Common myeloid progenitor, CD34-positive (primary cell): Measurements from ENCODE around the gene CACNB2.

Source experiments
- CTCF ChIA-PET: fragments of 350-600 bp; sonication (Branson Sonifier 250); formaldehyde crosslinking; loops from one replicate; lab custom pipeline; 2021; ENCODE audit warnings: antibody characterized with exemption; lab: Charles Lee
- POLR2A ChIA-PET: fragments of 350-600 bp; sonication (Branson Sonifier 250); formaldehyde crosslinking; loops from one replicate; lab custom pipeline; 2021; ENCODE audit warnings: antibody characterized with exemption; lab: Charles Lee
- DNase-seq, 3 donors: peaks; one replicate each; pipeline versions ENCODE4 v3.0.0 to v3.0.0-alpha.2; 2013
- H3K27ac ChIP-seq, 2 experiments: 1 replicate in 1 of 2; 2 replicates in 1 of 2; pipeline ENCODE4 v1.7.0; 2013; ENCODE audit warnings: inconsistent platforms in 2 of 2, low read length in 2 of 2, mild to moderate bottlenecking in 2 of 2, low read depth in 1 of 2, moderate library complexity in 1 of 2; ENCODE audit not compliant: severe bottlenecking in 2 of 2, insufficient read depth in 1 of 2, poor library complexity in 1 of 2
- H3K27me3 ChIP-seq, 5 experiments: replicated peaks in 2 of 5; 1 replicate in 3 of 5; 2 replicates in 2 of 5; pipeline versions ENCODE4 v1.6.1 to v1.7.0; 2013; ENCODE audit warnings: low read length in 4 of 5, mild to moderate bottlenecking in 2 of 5, moderate library complexity in 2 of 5, inconsistent platforms in 1 of 5; ENCODE audit not compliant: insufficient read depth in 5 of 5, control insufficient read depth in 4 of 5
- H3K36me3 ChIP-seq, 4 experiments: 1 replicate in 2 of 4; 2 replicates in 2 of 4; pipeline versions ENCODE4 v1.6.1 to v1.7.0; 2013; ENCODE audit warnings: low read length in 3 of 4, control low read depth in 1 of 4, mild to moderate bottlenecking in 1 of 4; ENCODE audit not compliant: control insufficient read depth in 4 of 4, insufficient read depth in 4 of 4
- H3K4me1 ChIP-seq, 4 experiments: 1 replicate in 3 of 4; 2 replicates in 1 of 4; pipeline versions ENCODE4 v1.6.1 to v1.7.1; 2013; ENCODE audit warnings: low read length in 3 of 4, mild to moderate bottlenecking in 3 of 4, control low read depth in 1 of 4, inconsistent platforms in 1 of 4, moderate library complexity in 1 of 4; ENCODE audit not compliant: control insufficient read depth in 4 of 4, insufficient read depth in 4 of 4; ENCODE audit errors: control extremely low read depth in 1 of 4
- H3K4me3 ChIP-seq, 7 experiments: 1 replicate in 4 of 7; 2 replicates in 3 of 7; pipeline versions ENCODE4 v1.5.1 to v1.7.0; 2013; ENCODE audit warnings: mild to moderate bottlenecking in 7 of 7, low read length in 6 of 7, moderate library complexity in 6 of 7, inconsistent platforms in 2 of 7, low read depth in 2 of 7, control low read depth in 1 of 7; ENCODE audit not compliant: insufficient read depth in 4 of 7, control insufficient read depth in 1 of 7; ENCODE audit errors: extremely low read depth in 1 of 7
- H3K9me3 ChIP-seq, 5 experiments: 1 replicate in 4 of 5; 2 replicates in 1 of 5; pipeline versions ENCODE4 v1.6.1 to v1.7.1; 2013; ENCODE audit warnings: low read length in 4 of 5, mild to moderate bottlenecking in 2 of 5, inconsistent platforms in 1 of 5, low read depth in 1 of 5, moderate library complexity in 1 of 5; ENCODE audit not compliant: control insufficient read depth in 4 of 5, insufficient read depth in 2 of 5; ENCODE audit errors: control extremely low read depth in 1 of 5
- WGBS: methylation state at CpG from one replicate; pipeline ENCODE4 v1.1.5; 2013; ENCODE audit not compliant: insufficient coverage; 5-methylcytosine and 5-hydroxymethylcytosine counted together

Gene CACNB2

GRCh38 chr10:18134509-18134908, 5.7 kb upstream of the CACNB2 start:
- CTCF ChIA-PET: interaction anchor here (1.0 to 1.6 kb wide), 2 partner anchors 30 to 82 kb away, joined by 3 to 4 read pairs; no protein-coding TSS in a partner anchor
- no peak overlapping the region for H3K4me3 ChIP-seq
- DNase-seq: no peak
- H3K4me1 ChIP-seq: peaks cover 0 to 3% (median under 1%) of the 10 kb centered on the region in 4 experiments
- H3K27ac ChIP-seq: no peak overlapping the region
- 98% methylated on average over 8 of the region's 8 CpGs for WGBS
- H3K9me3 ChIP-seq: no peaks in the 10 kb centered on the region
- no peaks in the 10 kb centered on the region for H3K36me3 ChIP-seq
- POLR2A ChIA-PET: no interaction called here
- H3K27me3 ChIP-seq: no peaks in the 10 kb centered on the region

GRCh38 chr10:18134921-18135320, 5.3 kb upstream of the CACNB2 start:
- Histone ChIP-seq H3K27me3 (peaks cover 0 to 3% (median 0%) of the 10 kb centered on the region in 5 experiments), H3K4me3 (no peak overlapping the region), H3K27ac (no peak overlapping the region), H3K4me1 (peaks cover 2 to 8% (median 5%) of the 10 kb centered on the region in 4 experiments), H3K36me3 (no peaks in the 10 kb centered on the region), H3K9me3 (no peaks in the 10 kb centered on the region)
- ChIA-PET CTCF (interaction anchor here (1.0 to 1.6 kb wide), 2 partner anchors 30 to 81 kb away, joined by 3 to 4 read pairs; no protein-coding TSS in a partner anchor), POLR2A (no interaction called here)
- WGBS: no CpG with 5 or more reads among the region's 4 CpGs
- no peak for DNase-seq

GRCh38 chr10:18136073-18136791, 4.0 kb upstream of the CACNB2 start:
- Histone ChIP-seq H3K9me3 (no peaks in the 10 kb centered on the region), H3K27ac (no peak overlapping the region), H3K4me1 (peaks cover 3 to 16% (median 10%) of the 10 kb centered on the region in 4 experiments), H3K27me3 (peaks cover 0 to 5% (median 0%) of the 10 kb centered on the region in 5 experiments), H3K4me3 (no peak overlapping the region), H3K36me3 (no peaks in the 10 kb centered on the region)
- POLR2A ChIA-PET: no interaction called here
- DNase-seq: no peak
- WGBS: 92% methylated on average over 2 of the region's 8 CpGs
- CTCF ChIA-PET: no interaction called here

GRCh38 chr10:18137111-18137510, 3.1 kb upstream of the CACNB2 start:
- DNase-seq: no peak
- Histone ChIP-seq H3K4me3 (no peak overlapping the region), H3K9me3 (no peaks in the 10 kb centered on the region), H3K27me3 (peaks cover 0 to 10% (median 0%) of the 10 kb centered on the region in 5 experiments), H3K27ac (no peak overlapping the region), H3K4me1 (peaks cover 3 to 20% (median 15%) of the 10 kb centered on the region in 4 experiments), H3K36me3 (no peaks in the 10 kb centered on the region)
- WGBS: no CpG with 5 or more reads among the region's 1 CpG
- ChIA-PET CTCF (no interaction called here), POLR2A (no interaction called here)

GRCh38 chr10:18140957-18141845, 977 bp downstream of the CACNB2 start:
- POLR2A ChIA-PET: no interaction called here
- H3K4me3 ChIP-seq: peak overlapping the region; percentile 59 to 89 (median 76)
- peaks cover 3 to 54% (median 15%) of the 10 kb centered on the region in 4 experiments for H3K4me1 ChIP-seq
- CTCF ChIA-PET: no interaction called here
- WGBS: 6% methylated on average over 15 of the region's 41 CpGs
- no peaks in the 10 kb centered on the region for H3K9me3 ChIP-seq
- DNase-seq: peak in 2 of 3 donors; percentile 46 to 50
- H3K27me3 ChIP-seq: peaks cover 0 to 12% (median 0%) of the 10 kb centered on the region in 5 experiments
- no peaks in the 10 kb centered on the region for H3K36me3 ChIP-seq
- H3K27ac ChIP-seq: peak overlapping the region in 1 of 2 experiments; percentile 34

- no peak for DNase-seq
- 83% methylated on average over 1 of the region's 4 CpGs for WGBS
- ChIA-PET CTCF (no interaction called here), POLR2A (no interaction called here)
- peak overlapping the region in 2 of 7 experiments; percentile 79 to 89 for H3K4me3 ChIP-seq
- peak overlapping the region in 1 of 2 experiments; percentile 2 for H3K27ac ChIP-seq
- no peaks in the 10 kb centered on the region for H3K36me3 ChIP-seq
- H3K27me3 ChIP-seq: peaks cover 0 to 12% (median 0%) of the 10 kb centered on the region in 5 experiments
- no peaks in the 10 kb centered on the region for H3K9me3 ChIP-seq
- H3K4me1 ChIP-seq: peaks cover 3 to 59% (median 15%) of the 10 kb centered on the region in 4 experiments
These were observed 1.9 kb downstream of the CACNB2 start for GRCh38 chr10:18142151-18142550.
